ENCODE results near the gene KDM1A. TPM values are rescaled to one million over a fixed set of nuclear protein-coding genes. Genes with fewer than 3 reads are reported as not detected.

KDM1A gene
- total and polyA plus RNA-seq, 9 of the 15 experiments (the other 6 are each of a cell fraction or from before 2014, with no cell fraction given): 59.2 to 181 (median 168) TPM

DNA sequence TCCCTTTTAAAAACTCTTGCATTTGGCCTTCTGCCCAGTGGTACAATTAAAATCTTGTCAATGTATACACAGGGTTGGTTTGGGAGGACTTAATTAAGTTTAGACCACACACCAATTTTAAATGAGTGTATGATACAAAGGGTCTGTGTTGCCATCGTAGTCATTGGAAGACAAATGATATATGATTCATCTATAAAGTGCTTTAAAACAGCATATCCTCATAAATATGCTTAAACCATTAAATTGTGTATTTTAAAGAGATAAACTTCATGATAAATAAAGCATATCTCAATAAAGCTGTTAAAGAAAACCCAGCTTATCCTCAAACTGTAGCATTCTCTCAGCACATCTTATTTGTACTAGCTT lies 79.9 kb downstream of the KDM1A start:
- in situ Hi-C loops (cut with MboI): loop anchor here (5.0 to 10.0 kb wide), 2 partner anchors 88 to 124 kb away; partner anchors contain the start of gene LACTBL1
- no peaks in the 10 kb centered on the region; the same call in 2 of the 3 replicates for H3K79me2 ChIP-seq (ENCODE audit: control insufficient read depth, insufficient read depth, low read length)

DNA sequence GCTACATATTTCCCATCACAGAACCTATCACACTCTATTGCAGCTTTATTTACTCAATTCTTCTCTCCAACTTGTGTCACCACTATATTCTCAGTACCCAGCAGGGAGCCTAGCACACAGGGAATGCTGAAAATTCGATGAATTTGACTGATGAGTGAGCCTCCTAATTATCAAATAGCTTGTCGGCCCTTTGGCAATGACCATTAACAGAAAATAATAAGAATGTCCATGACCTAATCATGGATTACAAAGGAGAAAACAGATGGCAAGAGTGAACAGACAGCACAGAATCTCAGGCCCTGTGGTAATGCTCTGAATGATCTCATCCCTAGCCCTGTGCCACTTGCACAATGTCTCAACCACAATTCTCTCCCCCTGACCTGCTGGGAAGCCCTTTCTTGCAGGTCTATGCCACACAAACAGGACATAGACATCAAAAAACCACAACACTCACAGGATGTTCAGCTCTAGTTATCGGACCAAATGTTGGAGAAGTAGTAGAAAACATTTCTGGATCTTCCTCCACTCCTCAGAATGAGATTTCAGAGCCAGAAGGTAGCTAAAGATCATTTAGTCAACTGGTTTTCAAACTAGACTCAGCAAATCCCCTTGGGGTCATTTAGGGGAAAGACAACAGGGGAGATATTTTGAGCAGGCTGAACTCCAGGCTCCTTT lies 80.9 kb downstream of the KDM1A start:
- Histone ChIP-seq H3K27ac (ENCODE audit: extremely low read depth, low read depth, low read length) (no peak overlapping the region), H3K27me3 (ENCODE audit: control insufficient read depth in 2 of 2, insufficient read depth in 2 of 2, low read length in 2 of 2) (no peaks in the 10 kb centered on the region), H2AFZ (ENCODE audit: low read depth, low read length) (no peak overlapping the region), H4K20me1 (replicated peaks; ENCODE audit: control insufficient read depth, insufficient read depth, low read length) (peaks cover 9% of the 10 kb centered on the region; the same call in 1 of the 2 replicates), H3K9ac (ENCODE audit: insufficient read depth in 1 of 2, low read depth in 2 of 2, low read length in 2 of 2) (no peak overlapping the region), H3K36me3 (ENCODE audit: control insufficient read depth, insufficient read depth, low read length) (no peaks in the 10 kb centered on the region), H3K9me1 (ENCODE audit: control insufficient read depth, insufficient read depth, low read length) (no peaks in the 10 kb centered on the region), H3K79me2 (ENCODE audit: control insufficient read depth, insufficient read depth, low read length) (no peaks in the 10 kb centered on the region; the same call in 2 of the 3 replicates), H3K4me2 (ENCODE audit: insufficient read depth, low read length) (no peak overlapping the region), H3K9me3 (replicated peaks; ENCODE audit: control insufficient read depth, insufficient read depth, low read depth, low read length) (no peaks in the 10 kb centered on the region), H3K4me3 (no peak overlapping the region), H3K4me1 (replicated peaks in 1 of 2; ENCODE audit: control insufficient read depth in 2 of 2, insufficient read depth in 2 of 2, low read length in 2 of 2) (peaks cover 0 to 24% of the 10 kb centered on the region in 2 experiments; a peak in 4 of 5 replicates)
- ATAC-seq (no peak), FAIRE-seq (no peak), DNase-seq (ENCODE audit: extremely low read depth in 1 of 4, low spot score in 3 of 4) (no peak)
- POLR2A ChIA-PET: interaction anchor here (1.0 to 2.5 kb wide), 7 partner anchors 9 to 84 kb away, joined by 3 to 19 read pairs (median 4); no protein-coding TSS in a partner anchor
- no TSS peak for BruUV-seq (replicated peaks)
- intact Hi-C loops (cut with micrococcal nuclease): no loop called here
- 55% methylated on average over 3 of the region's 3 CpGs for WGBS (ENCODE audit: insufficient coverage, low coverage, missing lambda C conversion rate)
- in situ Hi-C loops (cut with MboI): loop anchor here (5.0 kb wide), 1 partner anchor 177 kb away; no protein-coding TSS in a partner anchor
- CTCF ChIA-PET (ENCODE audit: low intra/inter-chr PET ratio): interaction anchor here (3.6 to 7.0 kb wide), 2 partner anchors 83 to 123 kb away, joined by 21 to 141 read pairs; no protein-coding TSS in a partner anchor
- TF ChIP-seq, protein P1, sequence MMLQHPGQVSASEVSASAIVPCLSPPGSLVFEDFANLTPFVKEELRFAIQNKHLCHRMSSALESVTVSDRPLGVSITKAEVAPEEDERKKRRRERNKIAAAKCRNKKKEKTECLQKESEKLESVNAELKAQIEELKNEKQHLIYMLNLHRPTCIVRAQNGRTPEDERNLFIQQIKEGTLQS (IDR thresholded peaks at IDR 0.05): peak; percentile 68
- TF ChIP-seq, protein P1 (CRISPR knock-in tag; conservative IDR thresholded peaks at IDR 0.05): no peak
- no peak for TF ChIP-seq OTX1 (CRISPR knock-in tag; IDR thresholded peaks at IDR 0.05)
- TF ChIP-seq TAF15 (IDR thresholded peaks at IDR 0.05; ENCODE audit: low read depth, low read length): no peak
- TF ChIP-seq ELF4 (CRISPR knock-in tag; IDR thresholded peaks at IDR 0.05): 0 out of 2 replicates have a peak, but pooled peaks have one; percentile 23
- TF ChIP-seq CC2D1A (IDR thresholded peaks at IDR 0.05): no peak
- TF ChIP-seq, protein P2, sequence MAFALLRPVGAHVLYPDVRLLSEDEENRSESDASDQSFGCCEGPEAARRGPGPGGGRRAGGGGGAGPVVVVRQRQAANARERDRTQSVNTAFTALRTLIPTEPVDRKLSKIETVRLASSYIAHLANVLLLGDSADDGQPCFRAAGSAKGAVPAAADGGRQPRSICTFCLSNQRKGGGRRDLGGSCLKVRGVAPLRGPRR (CRISPR knock-in tag; IDR thresholded peaks at IDR 0.05): no peak
- TF ChIP-seq, protein P3, sequence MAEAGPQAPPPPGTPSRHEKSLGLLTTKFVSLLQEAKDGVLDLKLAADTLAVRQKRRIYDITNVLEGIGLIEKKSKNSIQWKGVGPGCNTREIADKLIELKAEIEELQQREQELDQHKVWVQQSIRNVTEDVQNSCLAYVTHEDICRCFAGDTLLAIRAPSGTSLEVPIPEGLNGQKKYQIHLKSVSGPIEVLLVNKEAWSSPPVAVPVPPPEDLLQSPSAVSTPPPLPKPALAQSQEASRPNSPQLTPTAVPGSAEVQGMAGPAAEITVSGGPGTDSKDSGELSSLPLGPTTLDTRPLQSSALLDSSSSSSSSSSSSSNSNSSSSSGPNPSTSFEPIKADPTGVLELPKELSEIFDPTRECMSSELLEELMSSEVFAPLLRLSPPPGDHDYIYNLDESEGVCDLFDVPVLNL (CRISPR knock-in tag; IDR thresholded peaks at IDR 0.05; ENCODE audit: low read depth): no peak
- no peak for TF ChIP-seq NR4A1 (CRISPR knock-in tag; IDR thresholded peaks at IDR 0.05)
- no peak for TF ChIP-seq NR4A1 (tag; IDR thresholded peaks at IDR 0.05)

More for the DNA sequence above, 79.9 kb downstream of the KDM1A start:
- Histone ChIP-seq H3K9me1 (ENCODE audit: control insufficient read depth, insufficient read depth, low read length) (no peaks in the 10 kb centered on the region), H3K9ac (ENCODE audit: insufficient read depth in 1 of 2, low read depth in 2 of 2, low read length in 2 of 2) (no peak overlapping the region), H2AFZ (ENCODE audit: low read depth, low read length) (no peak overlapping the region), H4K20me1 (replicated peaks; ENCODE audit: control insufficient read depth, insufficient read depth, low read length) (peaks cover 9% of the 10 kb centered on the region; the same call in 1 of the 2 replicates), H3K9me3 (replicated peaks; ENCODE audit: control insufficient read depth, insufficient read depth, low read depth, low read length) (no peaks in the 10 kb centered on the region), H3K4me1 (replicated peaks in 1 of 2; ENCODE audit: control insufficient read depth in 2 of 2, insufficient read depth in 2 of 2, low read length in 2 of 2) (peaks cover 0 to 24% of the 10 kb centered on the region in 2 experiments; a peak in 4 of 5 replicates), H3K27ac (ENCODE audit: extremely low read depth, low read depth, low read length) (no peak overlapping the region), H3K36me3 (ENCODE audit: control insufficient read depth, insufficient read depth, low read length) (peaks cover 4% of the 10 kb centered on the region; the same call in 2 of the 3 replicates), H3K4me2 (ENCODE audit: insufficient read depth, low read length) (no peak overlapping the region), H3K27me3 (ENCODE audit: control insufficient read depth in 2 of 2, insufficient read depth in 2 of 2, low read length in 2 of 2) (no peaks in the 10 kb centered on the region), H3K4me3 (no peak overlapping the region)
- POLR2A ChIA-PET: interaction anchor here (0.6 to 2.5 kb wide), 9 partner anchors 9 to 179 kb away, joined by 3 to 19 read pairs (median 4); no protein-coding TSS in a partner anchor
- ATAC-seq: no peak
- TF ChIP-seq ZNF589 (CRISPR knock-in tag; IDR thresholded peaks at IDR 0.05; ENCODE audit: low read depth): no peak
- 0 out of 2 replicates have a peak, but pooled peaks have one; percentile 11 for TF ChIP-seq NFIC (IDR thresholded peaks at IDR 0.05)
- BruUV-seq (replicated peaks): no TSS peak
- CTCF ChIA-PET (ENCODE audit: low intra/inter-chr PET ratio): interaction anchor here (0.6 to 7.0 kb wide), 5 partner anchors 45 to 441 kb away, joined by 3 to 141 read pairs (median 8); no protein-coding TSS in a partner anchor
- no peak for FAIRE-seq
- WGBS (ENCODE audit: insufficient coverage, low coverage, missing lambda C conversion rate): 92% methylated on average over 1 of the region's 1 CpG
- intact Hi-C loops (cut with micrococcal nuclease): loop anchor here (5.0 to 10.0 kb wide), 3 partner anchors 43 to 438 kb away; no protein-coding TSS in a partner anchor
- no peak for DNase-seq (ENCODE audit: extremely low read depth in 1 of 4, low spot score in 3 of 4)

All from K562 (cell line).